LNCaP clone FGC (cell line): ENCODE measurements around the gene LMX1B.

Source experiments
- DNase-seq: peaks from one replicate; pipeline ENCODE4 v3.0.0-alpha.2; 2011; ENCODE audit warnings: low read depth
- H3K4me3 ChIP-seq: 2 replicates; pipeline ENCODE4 v1.5.1; 2011; ENCODE audit warnings: mild to moderate bottlenecking, low read depth, low read length, control low read depth
- CTCF ChIP-seq: IDR thresholded peaks from 2 replicates; pipeline ENCODE4 v1.5.1; 2012; ENCODE audit warnings: mild to moderate bottlenecking; ENCODE audit not compliant: control insufficient read depth, insufficient read depth; ENCODE audit errors: extremely low read depth

The LMX1B gene

GRCh38 chr9:126684345-126684744, 70.6 kb downstream of the LMX1B start:
- H3K4me3 ChIP-seq, result no peak overlapping the region
- DNase-seq, result no peak
- no peak for TF ChIP-seq CTCF

GRCh38 chr9:126684965-126685465, 71.3 kb downstream of the LMX1B start:
- TF ChIP-seq CTCF, result no peak
- no peak overlapping the region for H3K4me3 ChIP-seq
- DNase-seq, result no peak

GRCh38 chr9:126687930-126688461, 74.3 kb downstream of the LMX1B start:
- TF ChIP-seq CTCF, result no peak
- H3K4me3 ChIP-seq, result no peak overlapping the region
- no peak for DNase-seq

GRCh38 chr9:126688617-126689016, 74.9 kb downstream of the LMX1B start:
- no peak overlapping the region for H3K4me3 ChIP-seq
- no peak for TF ChIP-seq CTCF
- no peak for DNase-seq

GRCh38 chr9:126689027-126689825, 75.5 kb downstream of the LMX1B start:
- H3K4me3 ChIP-seq, result no peak overlapping the region
- TF ChIP-seq CTCF, result no peak

GRCh38 chr9:126690431-126691051, 76.8 kb downstream of the LMX1B start:
- TF ChIP-seq CTCF, result peak; percentile 83
- no peak overlapping the region for H3K4me3 ChIP-seq
- no peak for DNase-seq

More at GRCh38 chr9:126689027-126689825, 75.5 kb downstream of the LMX1B start:
- DNase-seq, result no peak
